ELR (cell line): ENCODE results near the gene RIMS3.

Source experiments
- DNase-seq: peaks from one replicate; pipeline ENCODE4 v3.0.0-alpha.2; 2015; ENCODE audit warnings: low read depth

The RIMS3 gene

GRCh38 chr1:40691538-40692428 is 26.3 kb upstream of the RIMS3 start, which contains the start of gene NFYC:
Gene NFYC (plus strand): TSS chr1:40691704. CDS start chr1:40738844, 47,140 bp downstream.
- peak; percentile 100 for DNase-seq

GRCh38 chr1:40690771-40691537 is 25.5 kb upstream of the RIMS3 start:
- peak; percentile 23 for DNase-seq

GRCh38 chr1:40689737-40690136 is 24.3 kb upstream of the RIMS3 start:
- DNase-seq, result no peak

GRCh38 chr1:40687661-40688060 is 22.2 kb upstream of the RIMS3 start:
- DNase-seq, result no peak

- DNase-seq, result no peak
These were observed 21.6 kb upstream of the RIMS3 start for GRCh38 chr1:40687059-40687458.

GRCh38 chr1:40684669-40685068 is 19.2 kb upstream of the RIMS3 start:
- DNase-seq, result no peak

- DNase-seq, result no peak
These were observed 13.9 kb upstream of the RIMS3 start for GRCh38 chr1:40679165-40679953.

- DNase-seq, result no peak
These were observed 11.0 kb upstream of the RIMS3 start for GRCh38 chr1:40676501-40676900.

- peak; percentile 34 for DNase-seq
These were observed 8.0 kb upstream of the RIMS3 start for GRCh38 chr1:40673452-40673851.

GRCh38 chr1:40668769-40669525 is 3.5 kb upstream of the RIMS3 start:
- peak; percentile 76 for DNase-seq

GRCh38 chr1:40664791-40665190 is 691 bp downstream of the RIMS3 start:
- no peak for DNase-seq

GRCh38 chr1:40664167-40664537 is 1.3 kb downstream of the RIMS3 start:
- no peak for DNase-seq

GRCh38 chr1:40663324-40664166 is 1.9 kb downstream of the RIMS3 start:
- DNase-seq, result no peak

GRCh38 chr1:40662864-40663263 is 2.6 kb downstream of the RIMS3 start:
- DNase-seq, result peak; percentile 50

- DNase-seq, result peak; percentile 27
These were observed 3.3 kb downstream of the RIMS3 start for GRCh38 chr1:40662151-40662550.

GRCh38 chr1:40661678-40662077 is 3.8 kb downstream of the RIMS3 start:
- no peak for DNase-seq

GRCh38 chr1:40659649-40659947 is 5.9 kb downstream of the RIMS3 start:
- DNase-seq, result no peak

- no peak for DNase-seq
These were observed 6.5 kb downstream of the RIMS3 start for GRCh38 chr1:40658751-40659648.

- no peak for DNase-seq
These were observed 8.4 kb downstream of the RIMS3 start for GRCh38 chr1:40657046-40657445.
